ENCODE measurements around the gene MAT2B. TPM values are rescaled to one million over a fixed set of nuclear protein-coding genes. Genes with fewer than 3 reads are reported as not detected.

Gene MAT2B
- total RNA-seq (2016; rRNA removed; fragmentation: Illumina TruSeq; extraction: Trizol) (37.1 and 62.6 TPM in 2 replicates), polyA plus RNA-seq (2011; rRNA removed) (15.5 and 20.2 TPM in 2 replicates), polyA minus RNA-seq (2011; rRNA and poly(A)+ RNA removed; ENCODE audit: low replicate concordance) (9.1 and 29.7 TPM in 2 replicates), Bru-seq, nascent RNA (percentile 80 among the genes with signal in this experiment), BruChase-seq, experiment 1, labeled RNA remaining after a 6-hour chase (percentile 85 among the genes with signal in this experiment), BruChase-seq, experiment 2, labeled RNA remaining after a 2-hour chase (percentile 80 among the genes with signal in this experiment)
- total RNA-seq (2016; cell fraction: cytosol; rRNA removed; fragmentation: Illumina TruSeq; extraction: Trizol; ENCODE audit: low read depth), result 6.2 and 9.1 TPM in 2 replicates
- 34.8 and 58.6 TPM in 2 replicates for total RNA-seq (2016; cell fraction: insoluble cytoplasmic fraction; rRNA removed; fragmentation: Illumina TruSeq; extraction: Trizol)
- total RNA-seq (2016; cell fraction: membrane; rRNA removed; fragmentation: Illumina TruSeq; extraction: Trizol), result 17.7 and 20.1 TPM in 2 replicates
- total RNA-seq (2016; cell fraction: nucleus; rRNA removed; fragmentation: Illumina TruSeq; extraction: Trizol), result 16.6 and 17.4 TPM in 2 replicates
- polyA plus RNA-seq (2011; cell fraction: cytosol; rRNA removed), result 7.8 and 11.6 TPM in 2 replicates
- polyA plus RNA-seq (2011; cell fraction: nucleus; rRNA removed), result 4.0 and 6.1 TPM in 2 replicates
- polyA plus RNA-seq (2012), result 22.2 and 28.7 TPM in 2 replicates
- 4.8 and 5.1 TPM in 2 replicates for polyA plus RNA-seq (2016; cell fraction: cytosol; fragmentation: Illumina TruSeq; extraction: Trizol; ENCODE audit: low read depth)
- polyA plus RNA-seq (2016; cell fraction: insoluble cytoplasmic fraction; fragmentation: Illumina TruSeq; extraction: Trizol; ENCODE audit: low read depth), result 63.0 and 65.8 TPM in 2 replicates
- polyA plus RNA-seq (2016; cell fraction: membrane; fragmentation: Illumina TruSeq; extraction: Trizol; ENCODE audit: low read depth), result 13.8 and 14.9 TPM in 2 replicates
- polyA plus RNA-seq (2016; cell fraction: nucleus; fragmentation: Illumina TruSeq; extraction: Trizol; ENCODE audit: insufficient read depth, low read depth), result 29.1 and 30.8 TPM in 2 replicates
- polyA minus RNA-seq (2011; cell fraction: cytosol; rRNA and poly(A)+ RNA removed), result 12.3 and 12.4 TPM in 2 replicates
- polyA minus RNA-seq (2011; cell fraction: nucleus; rRNA and poly(A)+ RNA removed), result 6.4 and 8.3 TPM in 2 replicates
- long read RNA-seq, experiment 1, transcript MAT2B-202 (7 exons, 2,103 nt), result major isoform, 63 of 71 reads
- long read RNA-seq, experiment 1, partial matches to known transcripts, result 3 of 71 reads
- long read RNA-seq, experiment 1, other reads (novel, unspliced or antisense), result 1 of 71 reads
- long read RNA-seq, experiment 2, transcript MAT2B-202 (7 exons, 2,103 nt), result major isoform, 7 of 34 reads
- long read RNA-seq, experiment 2, partial matches to known transcripts, result 21 of 34 reads
- long read RNA-seq, experiment 2, other reads (novel, unspliced or antisense), result 5 of 34 reads

GRCh38 chr5:163505368-163506094 lies at the start of gene MAT2B:
Gene MAT2B (plus strand): TSS chr5:163505619. CDS start chr5:163505687, 68 bp downstream.
- Histone ChIP-seq H4K20me1 (ENCODE audit: insufficient read depth, low read length) (no peaks in the 10 kb centered on the region), H3K4me3 (replicated peaks in 1 of 3; ENCODE audit: insufficient read depth in 1 of 3, low read depth in 2 of 3, low read length in 3 of 3) (peak within 1 kb of the TSS; percentile 64 to 99 (median 74)), H3K27me3 (ENCODE audit: control insufficient read depth in 1 of 2, insufficient read depth in 2 of 2, low read length in 2 of 2) (no peaks in the 10 kb centered on the region; a peak in 1 of 5 replicates), H3K9ac (ENCODE audit: insufficient read depth, low read depth, low read length) (peak within 1 kb of the TSS; percentile 85), H3K4me1 (ENCODE audit: insufficient read depth, low read length) (peaks cover 40% of the 10 kb centered on the region), H3K79me2 (ENCODE audit: insufficient read depth, low read length) (peaks cover 46% of the 10 kb centered on the region), H3K9me3 (ENCODE audit: low read length) (no peaks in the 10 kb centered on the region), H3K36me3 (replicated peaks in 1 of 2; ENCODE audit: control insufficient read depth in 1 of 2, insufficient read depth in 2 of 2, low read length in 2 of 2) (no peaks in the 10 kb centered on the region), H2AFZ (ENCODE audit: low read length) (peak within 1 kb of the TSS; percentile 87), H3K4me2 (ENCODE audit: low read depth, low read length) (peak within 1 kb of the TSS; percentile 83), H3K27ac (ENCODE audit: extremely low read length, insufficient read depth, low read length) (peak within 1 kb of the TSS; percentile 92)
- 1% methylated on average over 27 of the region's 64 CpGs for WGBS (ENCODE audit: low lambda C conversion rate)
- in situ Hi-C loops (cut with HindIII; ENCODE audit: extremely low pct_ligation_motif_present, low pct_unique_long_range_greater_than_20kb) (no loop called here), intact Hi-C loops (cut with micrococcal nuclease; ENCODE audit: unreplicated experiment) (loop anchor here (1.0 kb wide), 1 partner anchor 44 kb away; no protein-coding TSS in a partner anchor)
- ATAC-seq, result peak; percentile 96
- ChIA-PET CTCF (ENCODE audit: low intra/inter-chr PET ratio, low total read pairs) (no interaction called here), POLR2A (interaction anchor here (0.9 to 1.5 kb wide), 3 partner anchors 16 to 72 kb away, joined by 3 to 37 read pairs (median 4); partner anchors contain the start of genes HMMR and NUDCD2)
- DNase-seq (ENCODE audit: low spot score), result peak; percentile 87
- no peak for FAIRE-seq
- no TSS peak for BruUV-seq (replicated peaks)
- TF ChIP-seq ZNF180 (CRISPR knock-in tag; IDR thresholded peaks at IDR 0.05; ENCODE audit: borderline replicate concordance, low read depth) (no peak), KLF16 (CRISPR knock-in tag; IDR thresholded peaks at IDR 0.05) (peak in 1 of 2 experiments; percentile 70; a peak in 2 of 4 replicates), HMGA1 (CRISPR knock-in tag; conservative IDR thresholded peaks at IDR 0.05) (no peak), NONO (IDR thresholded peaks at IDR 0.05) (no peak), NONO (CRISPR knock-in tag; conservative IDR thresholded peaks at IDR 0.05) (peak; percentile 68), MZF1 (CRISPR knock-in tag; IDR thresholded peaks at IDR 0.05; ENCODE audit: borderline replicate concordance) (no peak), NR1H2 (CRISPR knock-in tag; IDR thresholded peaks at IDR 0.05; ENCODE audit: borderline replicate concordance, low read depth) (no peak), MXD4 (CRISPR knock-in tag; IDR thresholded peaks at IDR 0.05) (no peak; the same call in 1 of the 2 replicates), MLLT10 (CRISPR knock-in tag; IDR thresholded peaks at IDR 0.05) (no peak), MTF2 (CRISPR knock-in tag; IDR thresholded peaks at IDR 0.05; ENCODE audit: borderline replicate concordance) (0 out of 2 replicates have a peak, but pooled peaks have one; percentile 40), FLYWCH1 (CRISPR knock-in tag; IDR thresholded peaks at IDR 0.05) (no peak), TEF (CRISPR knock-in tag; IDR thresholded peaks at IDR 0.05) (no peak), PHB2 (IDR thresholded peaks at IDR 0.05; ENCODE audit: partially characterized antibody) (no peak), FOXO1 (CRISPR knock-in tag; IDR thresholded peaks at IDR 0.05) (peak; percentile 80), ZNF816 (CRISPR knock-in tag; IDR thresholded peaks at IDR 0.05; ENCODE audit: borderline replicate concordance) (peak; percentile 42; the same call in 1 of the 2 replicates), ATF7-NPFF (CRISPR knock-in tag; IDR thresholded peaks at IDR 0.05; ENCODE audit: low read depth) (peak; percentile 70), ZSCAN31 (CRISPR knock-in tag; IDR thresholded peaks at IDR 0.05; ENCODE audit: low read depth) (peak; percentile 44; the same call in 1 of the 2 replicates), NFYB (CRISPR knock-in tag; IDR thresholded peaks at IDR 0.05) (peak; percentile 93), ZNF383 (CRISPR knock-in tag; IDR thresholded peaks at IDR 0.05; ENCODE audit: borderline replicate concordance) (no peak)
